ENCODE results near the gene C18orf54.
"Not testable (repeated sequence)": the region's sequence is repeated elsewhere in the genome, so short reads cannot be mapped to it uniquely, and the experiment has no call there.

The C18orf54 gene

GRCh38 chr18:54357660-54358494, at the start of gene C18orf54, which contains the start of gene STARD6:
Gene C18orf54, plus strand, starts transcription at chr18:54357906. Its CDS starts 2,667 bp downstream, at chr18:54360573.
Gene STARD6, minus strand, starts transcription at chr18:54357858. Its CDS starts 3,285 bp downstream, at chr18:54354573.
- peak; percentile 79 for DNase-seq

GRCh38 chr18:54309564-54309963, 48.1 kb upstream of the C18orf54 start:
- not testable (repeated sequence) for DNase-seq

GRCh38 chr18:54316071-54316820, 41.5 kb upstream of the C18orf54 start:
- no peak for DNase-seq

- DNase-seq, result no peak
Measured at GRCh38 chr18:54323561-54323960, 34.1 kb upstream of the C18orf54 start.

GRCh38 chr18:54323970-54324369, 33.7 kb upstream of the C18orf54 start:
- DNase-seq, result no peak

GRCh38 chr18:54327818-54328217, 29.9 kb upstream of the C18orf54 start:
- DNase-seq, result no peak

- DNase-seq, result no peak
Measured at GRCh38 chr18:54329787-54330186, 27.9 kb upstream of the C18orf54 start.

- no peak for DNase-seq
Measured at GRCh38 chr18:54330768-54331548, 26.7 kb upstream of the C18orf54 start.

- DNase-seq, result no peak
Measured at GRCh38 chr18:54335638-54336173, 22.0 kb upstream of the C18orf54 start.

- no peak for DNase-seq
Measured at GRCh38 chr18:54338230-54338629, 19.5 kb upstream of the C18orf54 start.

- DNase-seq, result no peak
Measured at GRCh38 chr18:54351186-54351585, 6.5 kb upstream of the C18orf54 start.

GRCh38 chr18:54357082-54357659, 535 bp upstream of the C18orf54 start:
- no peak for DNase-seq

GRCh38 chr18:54358495-54359040, 862 bp downstream of the C18orf54 start:
- no peak for DNase-seq

GRCh38 chr18:54359233-54359632, 1.5 kb downstream of the C18orf54 start:
- no peak for DNase-seq

- no peak for DNase-seq
Measured at GRCh38 chr18:54360406-54360805, 2.7 kb downstream of the C18orf54 start.

- DNase-seq, result no peak
Measured at GRCh38 chr18:54378057-54378456, 20.4 kb downstream of the C18orf54 start.

GRCh38 chr18:54381640-54382039, 23.9 kb downstream of the C18orf54 start:
- no peak for DNase-seq

GRCh38 chr18:54382076-54382475, 24.4 kb downstream of the C18orf54 start:
- no peak for DNase-seq

- no peak for DNase-seq
Measured at GRCh38 chr18:54382733-54383252, 25.1 kb downstream of the C18orf54 start.

GRCh38 chr18:54386043-54386442, 28.3 kb downstream of the C18orf54 start:
- no peak for DNase-seq

- DNase-seq, result not testable (repeated sequence)
Measured at GRCh38 chr18:54386800-54387495, 29.2 kb downstream of the C18orf54 start.
